Left lung (tissue), 10 donors: Measurements from ENCODE around the gene MRPL45. TPM values are rescaled to one million over a fixed set of nuclear protein-coding genes. Genes with fewer than 3 reads are reported as not detected.

Experiments
- ATAC-seq: fragments of 200-7000 bp; cut with Tn5 transposase; one replicate; pipeline ENCODE4 v1.9.1; 2020; ENCODE audit warnings: moderate library complexity
- DNase-seq, 4 donors: peaks; one replicate each; pipeline ENCODE4 v3.0.0-alpha.2; 2013 to 2020
- H3K27ac ChIP-seq, 2 donors: fragments of 200-600 bp; sonication (generic) in 1 of 2; one replicate each; pipeline versions ENCODE4 v1.5.0 to v1.8.0; 2020 to 2021
- H3K27me3 ChIP-seq, 2 donors: fragments of 200-600 bp; sonication (generic) in 1 of 2; one replicate each; pipeline versions ENCODE4 v1.5.0 to v1.8.0; 2020 to 2021
- H3K36me3 ChIP-seq, 2 donors: fragments of 200-600 bp; sonication (generic) in 1 of 2; one replicate each; pipeline versions ENCODE4 v1.5.0 to v1.8.0; 2020 to 2021
- H3K4me1 ChIP-seq, 2 donors: fragments of 200-600 bp; one replicate each; pipeline ENCODE4 v1.8.0; 2021
- H3K4me3 ChIP-seq, 2 donors: fragments of 200-600 bp; sonication (generic) in 1 of 2; one replicate each; pipeline versions ENCODE4 v1.5.0 to v1.8.0; 2020 to 2021; ENCODE audit warnings: mild to moderate bottlenecking in 1 of 2
- H3K9me3 ChIP-seq, 2 donors: fragments of 200-600 bp; sonication (generic) in 1 of 2; one replicate each; pipeline versions ENCODE4 v1.5.0 to v1.8.0; 2020 to 2021
- intact Hi-C, 2 donors: fragments of 100-400 bp; cut with DNase I; formaldehyde crosslinking; loops; one replicate each; pipeline versions ENCODE4 v1.11.2 to v1.14.2; 2022
- polyA plus RNA-seq, 6 donors: library from polyadenylated mRNA; unstranded; fragments of 120-200 nt; gene quantifications; one replicate each; pipeline ENCODE4 v1.2.1, GENCODE V29; 2013; ENCODE audit not compliant: insufficient read length in 6 of 6
- total RNA-seq, 2 donors: library from RNA; stranded (reverse); fragmentation: NEBNext Ultra II Directional; extraction: Animal tissue kit (Norgen Biotek cat#: 25700); gene quantifications; one replicate each; pipeline ENCODE4 v1.2.1, GENCODE V29; 2021
- TF ChIP-seq, protein P1 (sequence below), 2 donors: fragments of 200-600 bp; sonication (generic) in 1 of 2; IDR thresholded peaks; one replicate each; pipeline versions ENCODE4 v1.5.0 to v1.8.0; 2021; ENCODE audit warnings: antibody characterized with exemption in 2 of 2
- donor health status: DM: no; HTN: yes; CAD: no.
- donor health status: DM: no; HTN: no; CAD: no.

MRPL45 gene
- total and polyA plus RNA-seq, 8 donors: 24.4 to 63.3 (median 56.0) TPM

DNA sequence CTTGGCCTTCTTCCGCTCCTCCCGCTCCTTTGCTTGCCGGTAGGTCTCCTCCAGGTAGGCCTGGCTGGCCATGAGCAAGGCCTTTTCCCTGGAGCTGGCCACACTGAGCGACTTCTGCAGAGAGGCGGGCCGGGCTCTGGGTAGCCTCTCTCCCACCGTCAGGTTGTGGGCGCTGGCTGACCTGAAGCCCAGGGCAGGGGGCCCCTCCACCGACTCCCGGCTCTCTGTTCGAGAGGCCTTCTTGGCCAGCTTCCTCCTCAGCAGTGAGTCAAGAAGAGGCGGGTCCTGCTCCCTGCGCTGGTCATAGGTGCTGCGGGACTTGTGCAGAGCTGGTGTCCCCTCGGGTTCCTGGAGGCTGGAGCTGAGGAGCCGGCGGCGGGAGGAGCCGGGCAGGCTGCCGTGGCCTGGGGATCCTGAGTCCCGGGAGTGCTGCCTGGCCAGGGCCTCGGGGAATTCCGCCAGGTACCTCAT lies 34.0 kb downstream of the MRPL45 start:
- TF ChIP-seq, protein P1, sequence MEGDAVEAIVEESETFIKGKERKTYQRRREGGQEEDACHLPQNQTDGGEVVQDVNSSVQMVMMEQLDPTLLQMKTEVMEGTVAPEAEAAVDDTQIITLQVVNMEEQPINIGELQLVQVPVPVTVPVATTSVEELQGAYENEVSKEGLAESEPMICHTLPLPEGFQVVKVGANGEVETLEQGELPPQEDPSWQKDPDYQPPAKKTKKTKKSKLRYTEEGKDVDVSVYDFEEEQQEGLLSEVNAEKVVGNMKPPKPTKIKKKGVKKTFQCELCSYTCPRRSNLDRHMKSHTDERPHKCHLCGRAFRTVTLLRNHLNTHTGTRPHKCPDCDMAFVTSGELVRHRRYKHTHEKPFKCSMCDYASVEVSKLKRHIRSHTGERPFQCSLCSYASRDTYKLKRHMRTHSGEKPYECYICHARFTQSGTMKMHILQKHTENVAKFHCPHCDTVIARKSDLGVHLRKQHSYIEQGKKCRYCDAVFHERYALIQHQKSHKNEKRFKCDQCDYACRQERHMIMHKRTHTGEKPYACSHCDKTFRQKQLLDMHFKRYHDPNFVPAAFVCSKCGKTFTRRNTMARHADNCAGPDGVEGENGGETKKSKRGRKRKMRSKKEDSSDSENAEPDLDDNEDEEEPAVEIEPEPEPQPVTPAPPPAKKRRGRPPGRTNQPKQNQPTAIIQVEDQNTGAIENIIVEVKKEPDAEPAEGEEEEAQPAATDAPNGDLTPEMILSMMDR (IDR thresholded peaks at IDR 0.05): no peak
- intact Hi-C loops: no loop called here
- peak; percentile 76 for ATAC-seq
- no peak overlapping the region for H3K27ac ChIP-seq
- H3K27me3 ChIP-seq: no peaks in the 10 kb centered on the region
- no peak overlapping the region for H3K4me3 ChIP-seq
- no peaks in the 10 kb centered on the region for H3K36me3 ChIP-seq
- peak in 2 of 4 donors; percentile 46 to 83 for DNase-seq
- H3K9me3 ChIP-seq: no peaks in the 10 kb centered on the region
- H3K4me1 ChIP-seq: peaks cover 0 to 11% of the 10 kb centered on the region in 2 donors

DNA sequence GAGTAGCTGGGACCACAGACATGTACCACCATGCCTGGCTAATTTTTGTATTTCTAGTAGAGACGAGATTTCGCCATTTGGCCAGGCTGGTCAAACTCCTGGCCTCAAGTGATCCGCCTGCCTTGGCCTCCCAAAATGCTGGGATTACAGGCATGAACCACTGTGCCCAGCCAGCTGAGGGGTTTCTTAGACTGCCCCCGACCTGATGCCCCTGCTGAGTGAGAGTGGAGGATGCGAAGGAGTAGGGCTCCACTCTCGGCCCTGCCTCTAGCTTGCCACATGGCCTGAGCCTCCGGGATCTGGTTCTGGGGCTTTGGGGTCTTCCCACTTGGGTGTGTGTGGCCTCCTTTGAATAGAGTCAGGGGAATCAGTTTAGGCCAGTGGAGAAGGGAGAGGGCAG lies 35.8 kb downstream of the MRPL45 start:
- ATAC-seq: no peak
- Histone ChIP-seq H3K36me3 (no peaks in the 10 kb centered on the region), H3K4me3 (no peak overlapping the region), H3K27me3 (no peaks in the 10 kb centered on the region), H3K4me1 (no peaks in the 10 kb centered on the region), H3K9me3 (no peaks in the 10 kb centered on the region), H3K27ac (no peak overlapping the region)
- TF ChIP-seq, protein P1 (IDR thresholded peaks at IDR 0.05): no peak
- intact Hi-C loops: no loop called here
- no peak for DNase-seq

DNA sequence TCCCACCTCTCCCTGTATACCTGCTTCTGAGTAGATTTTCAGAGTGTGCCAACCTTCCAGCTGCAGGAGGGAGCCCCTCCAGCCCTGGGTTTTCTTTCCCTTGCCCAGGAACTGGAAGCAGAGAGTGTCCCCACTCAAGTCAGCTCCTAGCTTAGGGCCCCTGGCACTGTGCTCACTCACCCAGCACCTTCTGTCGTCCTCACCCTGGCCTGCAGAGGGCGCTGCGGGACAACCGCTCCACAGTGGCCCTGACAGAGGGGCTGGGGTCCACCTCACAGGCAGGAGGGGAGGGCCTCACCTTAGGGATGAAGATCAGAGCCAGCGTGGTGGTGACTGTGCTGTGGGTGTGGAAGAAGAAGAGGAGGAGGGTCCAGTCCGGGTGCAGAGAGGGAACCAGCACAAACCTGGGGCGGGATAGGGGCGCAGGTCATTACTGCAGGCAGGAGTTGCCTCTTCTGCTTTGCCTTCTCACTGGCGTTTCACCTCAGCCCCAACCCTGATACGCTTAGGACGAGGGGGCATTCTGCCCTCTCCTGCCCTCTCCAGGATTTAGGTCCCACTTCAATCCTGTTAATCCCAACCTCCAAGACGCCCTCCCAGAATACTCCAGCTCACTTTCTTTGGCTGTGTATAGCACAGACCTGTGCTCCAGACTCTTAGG lies 36.8 kb downstream of the MRPL45 start:
- Histone ChIP-seq H3K4me3 (no peak overlapping the region), H3K4me1 (no peaks in the 10 kb centered on the region), H3K27ac (no peak overlapping the region), H3K27me3 (no peaks in the 10 kb centered on the region), H3K36me3 (no peaks in the 10 kb centered on the region), H3K9me3 (no peaks in the 10 kb centered on the region)
- TF ChIP-seq, protein P1 (IDR thresholded peaks at IDR 0.05): peak; percentile 27 to 35
- DNase-seq: peak in 1 of 4 donors; percentile 81
- intact Hi-C loops: no loop called here
- peak; percentile 47 for ATAC-seq

DNA sequence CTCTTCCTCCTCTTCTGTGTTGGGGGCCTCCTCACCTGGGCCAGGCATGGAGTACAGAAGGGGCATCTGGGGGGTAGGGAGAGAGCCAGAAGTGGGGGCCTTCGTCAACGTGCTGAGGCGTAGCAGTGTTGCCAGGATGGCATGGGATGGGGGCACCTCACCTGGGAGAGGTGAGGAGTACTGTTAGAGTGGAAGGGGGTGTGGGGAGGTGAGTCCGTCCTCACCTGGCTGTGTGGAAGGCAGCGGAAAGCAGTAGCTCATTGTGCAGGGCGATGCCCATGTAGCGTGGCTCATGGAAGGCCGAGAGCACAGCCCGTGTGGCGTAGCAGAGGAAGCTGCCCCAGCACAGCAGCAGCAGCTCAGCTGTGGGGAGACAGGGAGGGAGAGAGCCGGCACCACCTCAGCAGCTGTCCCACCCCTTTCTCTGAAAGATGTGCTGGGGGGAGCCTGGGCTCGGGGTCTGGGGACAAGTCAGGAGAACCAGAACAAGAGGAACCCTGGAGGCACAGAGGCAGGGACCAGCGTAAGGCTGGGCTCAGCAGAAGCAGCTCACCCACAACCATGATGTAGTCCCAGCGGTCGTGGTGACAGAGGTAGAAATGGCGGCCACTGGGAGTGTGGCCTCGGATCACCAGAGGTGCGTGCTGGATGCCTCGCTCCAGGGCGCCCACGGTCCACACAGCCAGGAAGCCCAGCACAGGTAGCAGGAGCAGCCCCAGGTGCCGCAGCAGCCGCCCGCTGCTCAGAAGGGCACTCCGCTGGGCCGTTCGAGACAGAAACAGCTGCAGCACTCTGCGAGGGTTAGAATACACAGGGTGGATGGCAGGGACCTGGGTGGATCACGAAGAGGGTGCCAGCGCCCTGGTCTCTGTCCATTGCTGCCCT lies 37.8 kb downstream of the MRPL45 start:
- Histone ChIP-seq H3K27ac (no peak overlapping the region), H3K4me1 (no peaks in the 10 kb centered on the region), H3K9me3 (no peaks in the 10 kb centered on the region), H3K27me3 (no peaks in the 10 kb centered on the region), H3K36me3 (no peaks in the 10 kb centered on the region), H3K4me3 (no peak overlapping the region)
- DNase-seq (no peak), ATAC-seq (no peak)
- intact Hi-C loops: no loop called here
- TF ChIP-seq, protein P1 (IDR thresholded peaks at IDR 0.05): no peak

DNA sequence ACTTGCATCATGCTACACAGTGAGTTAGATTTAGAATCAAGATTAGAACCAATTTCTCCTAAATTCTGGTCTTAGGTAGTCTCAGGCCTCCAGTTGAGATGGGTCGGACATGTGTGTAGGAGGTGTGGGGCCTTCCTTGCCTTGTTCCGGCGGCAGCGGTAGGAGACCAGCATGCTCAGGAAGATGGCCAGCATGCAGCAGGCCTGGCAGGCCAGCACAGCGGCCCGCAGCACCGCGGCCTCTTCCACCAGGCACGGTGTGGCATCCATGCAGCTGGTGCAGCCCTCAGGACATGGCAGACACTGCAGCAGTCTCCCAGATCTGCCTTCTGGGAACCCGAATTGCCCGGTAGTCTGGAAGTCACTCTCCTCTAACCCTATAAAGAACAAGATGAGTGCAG lies 39.9 kb downstream of the MRPL45 start:
- H3K27me3 ChIP-seq: no peaks in the 10 kb centered on the region
- H3K4me1 ChIP-seq: no peaks in the 10 kb centered on the region
- TF ChIP-seq, protein P1 (IDR thresholded peaks at IDR 0.05): no peak
- intact Hi-C loops: no loop called here
- no peak overlapping the region for H3K4me3 ChIP-seq
- no peak for ATAC-seq
- H3K9me3 ChIP-seq: no peaks in the 10 kb centered on the region
- DNase-seq: no peak
- no peak overlapping the region for H3K27ac ChIP-seq
- H3K36me3 ChIP-seq: no peaks in the 10 kb centered on the region
